Parathyroid adenoma (tissue), 2 donors: ENCODE results near the gene HSBP1L1.

Source experiments
- H2AFZ ChIP-seq: fragments of 300-600 bp; sonication (generic); one replicate; pipeline ENCODE4 v1.7.0; 2017; ENCODE audit warnings: antibody characterized with exemption, mild to moderate bottlenecking
- H3K27ac ChIP-seq: fragments of 300-600 bp; sonication (generic); one replicate; pipeline ENCODE4 v1.7.0; 2017
- H3K27me3 ChIP-seq: fragments of 300-600 bp; sonication (generic); one replicate; pipeline ENCODE4 v1.7.0; 2017; ENCODE audit warnings: low read length; ENCODE audit not compliant: control insufficient read depth, insufficient read depth
- H3K36me3 ChIP-seq: fragments of 300-600 bp; sonication (generic); one replicate; pipeline ENCODE4 v1.7.0; 2017; ENCODE audit warnings: low read length; ENCODE audit not compliant: control insufficient read depth, insufficient read depth
- H3K4me1 ChIP-seq: fragments of 300-600 bp; sonication (generic); one replicate; pipeline ENCODE4 v1.7.0; 2017; ENCODE audit warnings: control low read depth
- H3K4me2 ChIP-seq: fragments of 300-600 bp; sonication (generic); one replicate; pipeline ENCODE4 v1.7.0; 2017; ENCODE audit warnings: low read length
- H3K4me3 ChIP-seq: fragments of 300-600 bp; sonication (generic); one replicate; pipeline ENCODE4 v1.7.0; 2017; ENCODE audit warnings: low read depth, low read length
- H3K79me2 ChIP-seq: fragments of 300-600 bp; sonication (generic); one replicate; pipeline ENCODE4 v1.7.0; 2017; ENCODE audit warnings: control low read depth
- H3K9ac ChIP-seq: fragments of 300-600 bp; sonication (generic); one replicate; pipeline ENCODE4 v1.7.0; 2017; ENCODE audit warnings: mild to moderate bottlenecking
- H3K9me3 ChIP-seq: fragments of 300-600 bp; sonication (generic); one replicate; pipeline ENCODE4 v1.7.0; 2017; ENCODE audit warnings: low read length; ENCODE audit not compliant: control insufficient read depth
- TF ChIP-seq, protein P1 (sequence below): fragments of 300-600 bp; sonication (generic); IDR thresholded peaks from one replicate; pipeline ENCODE4 v1.7.0; 2017; ENCODE audit warnings: antibody characterized with exemption, mild to moderate bottlenecking
- donor health status: primary hyperparathyroidism.

The HSBP1L1 gene

DNA sequence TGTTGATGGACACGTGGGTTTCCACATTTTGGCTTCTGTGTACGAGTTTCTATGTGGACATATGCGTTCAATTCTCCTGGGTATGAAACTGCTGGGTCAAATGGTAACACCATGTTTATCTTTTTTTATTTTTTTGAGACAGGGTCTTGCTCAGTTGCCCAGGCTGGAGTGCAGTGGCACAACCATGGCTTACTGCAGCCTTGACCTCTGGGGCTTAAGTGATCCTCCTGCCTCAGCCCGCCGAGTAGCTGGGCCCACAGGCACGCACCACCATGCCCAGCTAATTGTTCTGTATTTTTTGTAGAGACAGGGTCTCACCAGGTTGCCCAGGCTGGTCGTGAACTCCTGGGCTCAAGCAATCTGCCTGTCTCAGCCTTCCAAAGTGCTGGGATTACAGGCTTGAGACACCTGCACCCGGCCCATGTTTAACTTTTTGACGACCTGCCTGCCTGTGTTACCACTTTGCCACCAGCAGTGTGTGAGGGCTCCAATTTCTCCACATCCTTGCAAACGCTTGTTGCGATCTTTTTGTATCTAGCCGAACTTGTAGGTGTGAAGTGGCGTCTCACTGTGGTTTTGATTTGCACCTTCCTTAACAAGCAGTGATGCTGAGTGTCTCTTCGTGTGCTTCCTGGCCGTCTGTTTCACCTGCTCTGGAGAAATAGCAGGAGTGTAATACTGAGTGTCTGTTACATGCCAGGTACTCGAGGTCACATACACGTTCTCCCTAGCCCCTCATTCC is 6.9 kb downstream of the HSBP1L1 start:
- TF ChIP-seq, protein P1, sequence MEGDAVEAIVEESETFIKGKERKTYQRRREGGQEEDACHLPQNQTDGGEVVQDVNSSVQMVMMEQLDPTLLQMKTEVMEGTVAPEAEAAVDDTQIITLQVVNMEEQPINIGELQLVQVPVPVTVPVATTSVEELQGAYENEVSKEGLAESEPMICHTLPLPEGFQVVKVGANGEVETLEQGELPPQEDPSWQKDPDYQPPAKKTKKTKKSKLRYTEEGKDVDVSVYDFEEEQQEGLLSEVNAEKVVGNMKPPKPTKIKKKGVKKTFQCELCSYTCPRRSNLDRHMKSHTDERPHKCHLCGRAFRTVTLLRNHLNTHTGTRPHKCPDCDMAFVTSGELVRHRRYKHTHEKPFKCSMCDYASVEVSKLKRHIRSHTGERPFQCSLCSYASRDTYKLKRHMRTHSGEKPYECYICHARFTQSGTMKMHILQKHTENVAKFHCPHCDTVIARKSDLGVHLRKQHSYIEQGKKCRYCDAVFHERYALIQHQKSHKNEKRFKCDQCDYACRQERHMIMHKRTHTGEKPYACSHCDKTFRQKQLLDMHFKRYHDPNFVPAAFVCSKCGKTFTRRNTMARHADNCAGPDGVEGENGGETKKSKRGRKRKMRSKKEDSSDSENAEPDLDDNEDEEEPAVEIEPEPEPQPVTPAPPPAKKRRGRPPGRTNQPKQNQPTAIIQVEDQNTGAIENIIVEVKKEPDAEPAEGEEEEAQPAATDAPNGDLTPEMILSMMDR = no peak
- H3K4me3 ChIP-seq = no peak overlapping the region
- no peak overlapping the region for H3K27ac ChIP-seq
- H3K4me2 ChIP-seq = no peak overlapping the region
- H3K9ac ChIP-seq = no peak overlapping the region
- H3K79me2 ChIP-seq = peaks cover under 1% of the 10 kb centered on the region
- H3K27me3 ChIP-seq = no peaks in the 10 kb centered on the region
- no peaks in the 10 kb centered on the region for H3K9me3 ChIP-seq
- H3K4me1 ChIP-seq = no peaks in the 10 kb centered on the region
- H3K36me3 ChIP-seq = no peaks in the 10 kb centered on the region
- H2AFZ ChIP-seq = no peak overlapping the region

DNA sequence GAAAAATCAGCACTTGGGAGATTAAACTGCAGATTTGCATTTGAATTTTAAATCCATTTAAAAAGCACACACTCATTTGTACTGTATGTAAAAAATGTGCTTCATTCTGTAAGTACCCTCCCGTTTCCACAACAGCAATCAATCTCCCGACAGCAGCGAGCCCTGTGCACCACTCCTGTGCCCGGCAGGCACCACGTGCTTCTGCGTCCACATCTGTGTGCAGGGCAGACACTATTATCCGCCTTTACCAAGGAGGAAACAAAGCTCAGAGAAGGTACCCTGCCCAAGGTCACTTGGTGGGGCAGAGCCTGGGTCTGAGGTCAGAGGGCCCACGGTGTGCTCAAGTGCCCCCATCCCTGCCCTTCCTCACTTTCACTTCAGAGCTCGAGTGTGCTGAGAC is 7.5 kb downstream of the HSBP1L1 start:
- TF ChIP-seq, protein P1 = no peak
- no peak overlapping the region for H3K4me3 ChIP-seq
- no peak overlapping the region for H3K4me2 ChIP-seq
- no peaks in the 10 kb centered on the region for H3K4me1 ChIP-seq
- no peak overlapping the region for H3K9ac ChIP-seq
- no peaks in the 10 kb centered on the region for H3K9me3 ChIP-seq
- H3K36me3 ChIP-seq = no peaks in the 10 kb centered on the region
- no peak overlapping the region for H2AFZ ChIP-seq
- H3K27me3 ChIP-seq = no peaks in the 10 kb centered on the region
- peaks cover 4% of the 10 kb centered on the region for H3K79me2 ChIP-seq
- no peak overlapping the region for H3K27ac ChIP-seq

DNA sequence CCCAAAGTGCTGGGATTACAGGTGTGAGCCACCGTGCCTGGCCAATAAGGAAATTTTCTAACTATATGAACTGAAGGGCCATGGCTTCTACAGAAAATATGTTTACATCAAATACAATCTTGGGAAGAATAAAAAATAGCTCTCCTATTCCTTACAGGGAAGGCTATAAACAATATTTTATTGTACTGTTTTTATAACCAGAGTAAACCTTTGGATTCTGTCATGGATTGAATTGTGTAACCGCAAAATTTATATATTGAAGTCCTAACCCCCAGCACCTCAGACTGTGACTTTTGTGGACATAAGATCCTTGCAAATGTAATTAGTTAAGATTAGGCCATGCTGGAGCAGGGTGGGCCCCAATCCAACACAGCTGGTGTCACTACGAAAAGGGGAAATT is 8.3 kb downstream of the HSBP1L1 start:
- H3K4me3 ChIP-seq = no peak overlapping the region
- TF ChIP-seq, protein P1 = no peak

DNA sequence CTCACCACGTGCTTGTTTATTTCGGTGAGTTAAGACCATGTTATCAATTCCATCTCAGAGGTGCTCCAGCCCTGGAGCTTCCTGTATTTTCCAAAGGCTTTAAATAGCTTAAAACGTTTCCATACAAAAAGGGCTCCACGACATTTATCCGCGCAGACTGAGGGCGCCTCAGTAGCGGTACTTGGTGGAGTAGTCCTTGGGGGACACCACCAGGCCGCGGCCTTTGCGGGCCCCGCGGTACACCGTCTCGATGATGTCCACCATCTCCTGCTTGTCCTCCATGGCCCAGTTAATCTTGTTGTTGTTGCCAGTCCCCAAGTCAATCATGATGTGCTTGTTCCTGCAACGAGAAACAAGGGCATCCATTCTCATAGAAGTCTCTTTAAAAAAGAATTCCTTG is 9.1 kb downstream of the HSBP1L1 start:
- Histone ChIP-seq H3K4me3 (no peak overlapping the region), H2AFZ (no peak overlapping the region), H3K4me1 (no peaks in the 10 kb centered on the region), H3K27ac (no peak overlapping the region), H3K27me3 (no peaks in the 10 kb centered on the region), H3K9me3 (no peaks in the 10 kb centered on the region), H3K4me2 (no peak overlapping the region), H3K9ac (no peak overlapping the region), H3K36me3 (no peaks in the 10 kb centered on the region), H3K79me2 (peaks cover 9% of the 10 kb centered on the region)
- TF ChIP-seq, protein P1 = no peak

More for the DNA sequence above, 8.3 kb downstream of the HSBP1L1 start:
- Histone ChIP-seq H3K36me3 (no peaks in the 10 kb centered on the region), H3K79me2 (peaks cover 4% of the 10 kb centered on the region), H3K9me3 (no peaks in the 10 kb centered on the region), H3K4me1 (no peaks in the 10 kb centered on the region), H2AFZ (no peak overlapping the region), H3K9ac (no peak overlapping the region), H3K27me3 (no peaks in the 10 kb centered on the region), H3K27ac (no peak overlapping the region), H3K4me2 (no peak overlapping the region)
